ENCODE data around the gene CRYGC.

DNA sequence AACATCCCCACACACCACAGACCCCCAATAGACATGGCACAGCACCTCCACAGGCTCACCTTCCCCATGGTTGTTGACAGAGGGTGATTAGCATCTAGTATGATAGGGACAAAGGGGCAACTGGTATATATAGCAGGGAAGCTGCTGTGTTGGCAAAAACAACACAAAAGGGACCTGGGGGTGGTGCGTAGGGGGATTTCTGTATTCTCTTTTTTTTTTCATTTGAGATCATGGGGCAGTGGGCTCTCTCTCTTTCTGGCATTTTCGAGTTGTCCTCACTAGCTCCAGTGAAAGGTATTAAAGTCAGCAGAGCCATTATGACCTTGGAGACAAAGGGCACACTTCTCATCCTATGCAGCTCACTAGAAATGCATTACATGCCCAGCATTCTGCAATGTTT lies 33.9 kb upstream of the CRYGC start, which contains the start of gene CRYGA:
- TF ChIP-seq CTCF (IDR thresholded peaks at IDR 0.05 in 4 of 5, conservative IDR thresholded peaks at IDR 0.05 in 1 of 5) (no peak), POLR2A (IDR thresholded peaks at IDR 0.05) (no peak)

All from gastrocnemius medialis (tissue), 4 donors.